Mesenchymal stem cell (in vitro differentiated cells and primary cell): ENCODE measurements around the gene RLF.

Experiments used
- DNase-seq: peaks from one replicate; pipeline ENCODE4 v3.0.0-alpha.2; 2013
- H2AFZ ChIP-seq: one replicate; pipeline ENCODE4 v1.6.1; 2013; ENCODE audit warnings: low read depth, mild to moderate bottlenecking, control low read depth, inconsistent platforms, low read length, moderate library complexity
- H2AK5ac ChIP-seq: 2 replicates; pipeline ENCODE4 v1.6.1; 2013; ENCODE audit warnings: low read length, moderate library complexity, mild to moderate bottlenecking, inconsistent platforms; ENCODE audit not compliant: severe bottlenecking
- H2BK120ac ChIP-seq: one replicate; pipeline ENCODE4 v1.6.1; 2013; ENCODE audit warnings: low read depth, mild to moderate bottlenecking, inconsistent platforms, low read length, moderate library complexity
- H2BK12ac ChIP-seq, 2 experiments: one replicate each; pipeline ENCODE4 v1.6.1; 2013; ENCODE audit warnings: inconsistent platforms in 2 of 2, low read length in 2 of 2, mild to moderate bottlenecking in 2 of 2, moderate library complexity in 2 of 2, control low read depth in 1 of 2
- H2BK15ac ChIP-seq: one replicate; pipeline ENCODE4 v1.6.1; 2013; ENCODE audit warnings: mild to moderate bottlenecking, low read depth, inconsistent platforms; ENCODE audit not compliant: poor library complexity, severe bottlenecking
- H2BK5ac ChIP-seq: 2 replicates; pipeline ENCODE4 v1.6.1; 2013; ENCODE audit warnings: low read depth, mild to moderate bottlenecking, low read length, control low read depth, inconsistent platforms; ENCODE audit not compliant: poor library complexity, severe bottlenecking
- H3K14ac ChIP-seq, 2 experiments: one replicate each; pipeline ENCODE4 v1.6.1; 2013; ENCODE audit warnings: inconsistent platforms in 2 of 2, low read length in 2 of 2, control low read depth in 1 of 2, mild to moderate bottlenecking in 1 of 2, moderate library complexity in 1 of 2
- H3K18ac ChIP-seq, 2 experiments: one replicate each; pipeline ENCODE4 v1.6.1; 2013; ENCODE audit warnings: inconsistent platforms in 2 of 2, low read length in 2 of 2, control low read depth in 1 of 2, low read depth in 1 of 2, mild to moderate bottlenecking in 1 of 2
- H3K23ac ChIP-seq, 2 experiments: one replicate each; pipeline ENCODE4 v1.6.1; 2013; ENCODE audit warnings: inconsistent platforms in 2 of 2, low read length in 2 of 2, mild to moderate bottlenecking in 2 of 2, moderate library complexity in 2 of 2, control low read depth in 1 of 2
- H3K27ac ChIP-seq: 2 replicates; pipeline ENCODE4 v1.5.1; 2013; ENCODE audit warnings: mild to moderate bottlenecking, moderate library complexity, low read length, control low read depth, inconsistent platforms; ENCODE audit not compliant: poor library complexity, severe bottlenecking
- H3K27me3 ChIP-seq, 2 experiments: 2 replicates each; pipeline versions ENCODE4 v1.6.1 to v1.7.0; 2013; ENCODE audit warnings: low read length in 2 of 2, mild to moderate bottlenecking in 2 of 2, moderate library complexity in 2 of 2, control low read depth in 1 of 2, inconsistent platforms in 1 of 2; ENCODE audit not compliant: control insufficient read depth in 1 of 2, insufficient read depth in 1 of 2
- H3K36me3 ChIP-seq, 2 experiments: 2 replicates each; pipeline versions ENCODE4 v1.6.1 to v1.7.0; 2013; ENCODE audit warnings: low read length in 2 of 2, control low read depth in 1 of 2, inconsistent platforms in 1 of 2, low read depth in 1 of 2, mild to moderate bottlenecking in 1 of 2; ENCODE audit not compliant: insufficient read depth in 2 of 2, control insufficient read depth in 1 of 2
- H3K4ac ChIP-seq, 2 experiments: one replicate each; pipeline ENCODE4 v1.6.1; 2013; ENCODE audit warnings: inconsistent platforms in 2 of 2, low read length in 2 of 2, mild to moderate bottlenecking in 2 of 2, moderate library complexity in 2 of 2, control low read depth in 1 of 2, low read depth in 1 of 2
- H3K4me1 ChIP-seq: 2 replicates; pipeline ENCODE4 v1.6.1; 2013; ENCODE audit warnings: low read depth, low read length, control low read depth; ENCODE audit not compliant: control insufficient read depth, insufficient read depth
- H3K4me2 ChIP-seq: 2 replicates; pipeline ENCODE4 v1.6.1; 2013; ENCODE audit warnings: low read length, mild to moderate bottlenecking, inconsistent platforms; ENCODE audit not compliant: poor library complexity, severe bottlenecking
- H3K4me3 ChIP-seq, 2 experiments: 2 replicates each; pipeline versions ENCODE4 v1.5.1 to v1.7.0; 2013; ENCODE audit warnings: low read length in 2 of 2, mild to moderate bottlenecking in 2 of 2, control low read depth in 1 of 2, low read depth in 1 of 2; ENCODE audit not compliant: insufficient read depth in 1 of 2
- H3K79me1 ChIP-seq: replicated peaks from 2 replicates; pipeline ENCODE4 v1.6.1; 2013; ENCODE audit warnings: mild to moderate bottlenecking, control low read depth, low read length, inconsistent platforms; ENCODE audit not compliant: poor library complexity, severe bottlenecking
- H3K9ac ChIP-seq: 2 replicates; pipeline ENCODE4 v1.7.0; 2013; ENCODE audit warnings: mild to moderate bottlenecking, low read length, moderate library complexity
- H3K9me3 ChIP-seq: 2 replicates; pipeline ENCODE4 v1.7.0; 2013; ENCODE audit warnings: mild to moderate bottlenecking, low read length; ENCODE audit not compliant: control insufficient read depth
- H4K8ac ChIP-seq: one replicate; pipeline ENCODE4 v1.6.1; 2013; ENCODE audit warnings: inconsistent platforms, mild to moderate bottlenecking, low read length, moderate library complexity
- H4K91ac ChIP-seq: one replicate; pipeline ENCODE4 v1.6.1; 2013; ENCODE audit warnings: mild to moderate bottlenecking, low read length, inconsistent platforms
- WGBS: methylation state at CpG from one replicate; pipeline ENCODE4 v1.1.7; 2013; ENCODE audit warnings: mixed read lengths; 5-methylcytosine and 5-hydroxymethylcytosine counted together

RLF gene

DNA sequence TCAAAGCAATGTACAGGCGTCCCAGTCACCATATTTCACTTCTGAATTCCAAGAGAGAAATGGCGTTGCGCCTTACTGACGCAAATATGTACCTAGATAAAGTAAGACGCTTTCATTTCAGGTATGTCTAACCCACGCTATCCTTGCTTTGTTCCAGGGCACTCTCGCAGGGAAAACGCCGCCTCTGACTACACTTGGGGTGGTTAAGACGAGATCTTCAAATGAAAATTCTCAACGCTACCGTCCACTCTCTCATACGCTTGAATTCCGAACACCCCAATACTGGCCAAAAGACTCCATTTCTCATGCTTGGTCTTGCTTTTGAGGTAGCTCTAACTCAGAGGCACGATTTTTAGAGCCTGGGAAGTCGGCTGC lies 96.1 kb downstream of the RLF start:
- Histone ChIP-seq H3K27me3 (no peaks in the 10 kb centered on the region), H3K9ac (peak overlapping the region; percentile 97), H3K4me2 (peak overlapping the region; percentile 78), H2BK5ac (peak overlapping the region; percentile 90), H3K18ac (peak overlapping the region in 1 of 2 experiments; percentile 97), H3K4me3 (peak overlapping the region; percentile 90 to 100), H2AFZ (peak overlapping the region; percentile 18), H3K9me3 (no peaks in the 10 kb centered on the region), H3K4me1 (peaks cover 8% of the 10 kb centered on the region), H4K8ac (peak overlapping the region; percentile 99), H2BK15ac (peak overlapping the region; percentile 64), H3K14ac (peak overlapping the region in 1 of 2 experiments; percentile 18), H3K79me1 (peaks cover 23% of the 10 kb centered on the region), H4K91ac (peak overlapping the region; percentile 98), H3K36me3 (peaks cover 16 to 28% of the 10 kb centered on the region in 2 experiments), H2AK5ac (no peak overlapping the region), H3K27ac (peak overlapping the region; percentile 99), H2BK12ac (no peak overlapping the region), H3K4ac (peak overlapping the region; percentile 60 to 90), H2BK120ac (peak overlapping the region; percentile 67), H3K23ac (peak overlapping the region; percentile 25 to 70)
- DNase-seq = no peak
- WGBS = under 1% methylated on average over 16 of the region's 16 CpGs

DNA sequence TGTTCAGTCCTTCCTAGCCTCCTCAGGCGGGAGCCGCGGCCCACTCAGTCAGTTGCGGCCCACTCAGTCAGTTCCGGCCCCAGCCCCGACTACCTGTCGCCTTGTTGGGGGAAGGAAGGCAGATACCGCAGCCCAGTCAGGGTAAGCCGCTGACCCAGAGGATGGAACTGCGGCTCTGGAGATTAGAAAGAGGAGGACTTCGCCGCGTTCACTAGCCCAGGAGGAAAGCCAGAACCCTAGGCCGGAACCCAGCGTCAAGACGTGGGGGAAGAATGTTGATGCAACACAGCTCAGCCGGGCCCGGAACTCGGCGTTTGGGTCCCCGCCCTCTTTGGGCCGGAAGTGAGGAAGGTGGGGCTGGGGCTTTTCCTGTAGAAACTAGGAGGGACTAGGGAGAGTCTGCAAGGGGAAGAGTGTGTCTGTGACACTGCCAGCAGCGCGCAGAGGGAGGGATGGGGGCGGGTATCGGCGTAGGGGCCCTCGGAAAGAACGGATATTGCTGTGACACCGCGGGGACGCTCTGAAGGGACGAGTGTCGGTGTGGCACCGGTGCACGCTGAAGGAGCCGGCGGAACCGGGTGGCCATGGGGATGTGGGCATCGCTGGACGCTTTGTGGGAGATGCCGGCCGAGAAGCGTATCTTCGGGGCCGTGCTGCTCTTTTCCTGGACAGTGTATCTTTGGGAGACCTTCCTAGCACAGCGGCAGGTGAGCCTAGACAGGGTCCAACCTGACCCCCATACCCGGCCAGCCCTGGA lies 96.7 kb downstream of the RLF start, which contains the start of gene ZMPSTE24:
TSS of gene ZMPSTE24 (plus strand) at position 549 of the 757 bp plus-strand sequence. CDS start at position 585, 36 bp downstream.
- Histone ChIP-seq H3K27ac (peak within 1 kb of the TSS; percentile 99), H3K9ac (peak within 1 kb of the TSS; percentile 97), H3K4me2 (peak within 1 kb of the TSS; percentile 78), H4K91ac (peak within 1 kb of the TSS; percentile 98), H3K4ac (peak within 1 kb of the TSS; percentile 93 to 94), H2BK15ac (peak within 1 kb of the TSS; percentile 64), H4K8ac (peak within 1 kb of the TSS; percentile 99), H3K23ac (peak within 1 kb of the TSS; percentile 25 to 70), H3K79me1 (peaks cover 24% of the 10 kb centered on the region), H2BK12ac (peak within 1 kb of the TSS in 1 of 2 experiments; percentile 6), H2AK5ac (no peak within 1 kb of the TSS), H3K14ac (peak within 1 kb of the TSS; percentile 18 to 57), H3K4me3 (peak within 1 kb of the TSS; percentile 90 to 100), H2AFZ (peak within 1 kb of the TSS; percentile 87), H2BK120ac (peak within 1 kb of the TSS; percentile 67), H3K4me1 (peaks cover 8% of the 10 kb centered on the region), H3K27me3 (no peaks in the 10 kb centered on the region), H3K18ac (peak within 1 kb of the TSS; percentile 92 to 97), H3K9me3 (no peaks in the 10 kb centered on the region), H3K36me3 (peaks cover 16 to 34% of the 10 kb centered on the region in 2 experiments), H2BK5ac (peak within 1 kb of the TSS; percentile 90)
- DNase-seq = peak; percentile 99
- WGBS = under 1% methylated on average over 48 of the region's 48 CpGs

DNA sequence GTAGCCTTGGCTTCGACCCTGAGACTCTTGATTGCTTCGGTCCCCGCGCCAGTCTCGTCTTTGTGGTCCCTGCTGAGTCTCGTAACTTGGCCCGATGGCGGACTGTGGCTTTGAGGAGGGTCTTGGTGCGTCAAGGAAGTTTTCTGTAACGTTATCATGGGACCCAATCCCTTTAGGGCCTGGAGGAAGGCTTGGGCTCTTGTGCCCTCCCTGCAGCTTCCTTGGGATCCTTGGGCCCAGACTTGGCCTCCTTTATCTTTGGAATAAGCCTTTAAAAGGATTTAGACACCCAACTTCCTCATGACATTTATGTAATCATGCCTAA lies 97.2 kb downstream of the RLF start:
- peak overlapping the region; percentile 50 to 92 for H3K18ac ChIP-seq
- peak overlapping the region in 1 of 2 experiments; percentile 57 for H3K14ac ChIP-seq
- peaks cover 16 to 40% of the 10 kb centered on the region in 2 experiments for H3K36me3 ChIP-seq
- no peaks in the 10 kb centered on the region for H3K9me3 ChIP-seq
- H2BK12ac ChIP-seq = peak overlapping the region in 1 of 2 experiments; percentile 6
- 3% methylated on average over 10 of the region's 10 CpGs for WGBS
- H3K23ac ChIP-seq = peak overlapping the region in 1 of 2 experiments; percentile 57
- H2BK5ac ChIP-seq = peak overlapping the region; percentile 62
- H4K91ac ChIP-seq = peak overlapping the region; percentile 77
- H2BK120ac ChIP-seq = no peak overlapping the region
- peak overlapping the region; percentile 56 for H3K4me2 ChIP-seq
- H3K4me1 ChIP-seq = peaks cover 8% of the 10 kb centered on the region
- H3K4ac ChIP-seq = peak overlapping the region; percentile 93 to 94
- H4K8ac ChIP-seq = peak overlapping the region; percentile 91
- H3K9ac ChIP-seq = peak overlapping the region; percentile 97
- no peaks in the 10 kb centered on the region for H3K27me3 ChIP-seq
- H3K79me1 ChIP-seq = peaks cover 24% of the 10 kb centered on the region
- peak; percentile 64 for DNase-seq
- peak overlapping the region; percentile 15 for H2BK15ac ChIP-seq
- peak overlapping the region; percentile 87 for H2AFZ ChIP-seq
- no peak overlapping the region for H2AK5ac ChIP-seq
- H3K4me3 ChIP-seq = peak overlapping the region; percentile 88 to 100
- H3K27ac ChIP-seq = peak overlapping the region; percentile 77

DNA sequence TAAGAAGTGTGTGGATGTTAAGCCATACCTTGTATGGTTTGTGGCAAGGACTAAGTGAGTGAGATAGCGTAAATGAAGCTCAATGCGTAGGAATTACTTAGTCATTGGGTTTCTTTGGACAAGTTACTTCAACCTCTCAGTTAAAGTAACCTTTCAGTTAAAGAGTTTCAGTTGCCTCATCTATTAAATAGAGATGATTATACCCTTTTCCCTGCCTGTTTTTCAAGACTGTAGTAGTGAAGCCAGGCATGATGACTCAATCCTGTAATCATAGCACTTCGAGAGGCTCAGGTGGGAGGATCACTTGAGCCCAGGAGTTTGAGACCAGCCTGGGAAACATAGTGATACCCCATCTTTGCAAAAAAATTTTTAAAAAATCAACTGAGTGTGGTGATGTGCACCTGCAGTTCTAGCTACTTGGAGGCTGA lies 103.2 kb downstream of the RLF start:
- H2AK5ac ChIP-seq = no peak overlapping the region
- H3K36me3 ChIP-seq = peaks cover 27 to 81% of the 10 kb centered on the region in 2 experiments
- H3K9ac ChIP-seq = no peak overlapping the region
- WGBS = 98% methylated on average over 3 of the region's 3 CpGs
- H3K14ac ChIP-seq = no peak overlapping the region
- no peaks in the 10 kb centered on the region for H3K9me3 ChIP-seq
- H3K4me1 ChIP-seq = peaks cover 7% of the 10 kb centered on the region
- H3K27ac ChIP-seq = no peak overlapping the region
- H3K27me3 ChIP-seq = no peaks in the 10 kb centered on the region
- DNase-seq = peak; percentile 16
- no peak overlapping the region for H3K18ac ChIP-seq
- H3K4me2 ChIP-seq = no peak overlapping the region
- no peak overlapping the region for H2BK15ac ChIP-seq
- H2BK12ac ChIP-seq = no peak overlapping the region
- no peak overlapping the region for H3K4me3 ChIP-seq
- no peak overlapping the region for H4K8ac ChIP-seq
- H2BK5ac ChIP-seq = no peak overlapping the region
- peaks cover 32% of the 10 kb centered on the region for H3K79me1 ChIP-seq
- no peak overlapping the region for H4K91ac ChIP-seq
- no peak overlapping the region for H3K4ac ChIP-seq
- H3K23ac ChIP-seq = no peak overlapping the region
- no peak overlapping the region for H2AFZ ChIP-seq
- no peak overlapping the region for H2BK120ac ChIP-seq
